ENCODE data around the gene ATP9A.

DNA sequence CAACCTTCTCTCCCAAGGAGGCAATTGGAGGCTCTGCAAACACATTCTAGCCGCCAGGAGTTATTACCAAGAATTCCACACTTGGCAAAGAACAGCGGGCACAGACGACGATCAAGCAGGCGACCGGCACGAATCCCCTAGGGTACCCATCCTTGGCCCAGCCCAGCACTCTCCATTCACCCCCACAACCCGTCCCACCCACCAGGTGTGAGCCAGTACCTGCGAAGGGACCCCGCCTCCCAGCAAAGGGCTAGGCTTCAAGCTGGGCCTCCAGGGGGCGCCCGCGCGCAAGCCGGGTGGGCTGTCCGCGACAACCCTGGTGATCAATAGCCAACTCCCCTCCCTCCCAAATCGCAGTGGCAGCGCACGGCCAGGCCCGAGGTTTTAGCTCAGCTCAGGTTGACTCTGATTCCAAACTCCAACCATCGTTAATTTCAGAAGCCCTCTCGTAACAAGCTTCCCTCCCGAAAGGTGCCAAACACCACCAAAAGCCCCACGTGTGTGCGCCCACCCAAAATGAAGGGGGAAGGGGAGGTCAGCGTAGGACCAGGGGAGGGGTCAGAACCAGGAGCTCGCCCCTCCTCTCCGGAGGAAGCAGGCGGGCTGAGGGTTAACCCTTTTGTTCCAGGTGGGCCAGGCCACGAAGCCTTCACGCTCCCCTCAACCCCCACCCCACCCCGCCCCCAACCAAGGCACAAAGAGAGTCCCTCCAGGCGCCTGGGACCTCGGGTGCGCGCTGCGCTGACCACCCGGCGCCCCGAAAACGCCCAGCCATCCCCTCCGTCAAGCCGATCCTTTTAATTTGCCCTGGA is 32.1 kb upstream of the ATP9A start:
- TF ChIP-seq, protein P1, sequence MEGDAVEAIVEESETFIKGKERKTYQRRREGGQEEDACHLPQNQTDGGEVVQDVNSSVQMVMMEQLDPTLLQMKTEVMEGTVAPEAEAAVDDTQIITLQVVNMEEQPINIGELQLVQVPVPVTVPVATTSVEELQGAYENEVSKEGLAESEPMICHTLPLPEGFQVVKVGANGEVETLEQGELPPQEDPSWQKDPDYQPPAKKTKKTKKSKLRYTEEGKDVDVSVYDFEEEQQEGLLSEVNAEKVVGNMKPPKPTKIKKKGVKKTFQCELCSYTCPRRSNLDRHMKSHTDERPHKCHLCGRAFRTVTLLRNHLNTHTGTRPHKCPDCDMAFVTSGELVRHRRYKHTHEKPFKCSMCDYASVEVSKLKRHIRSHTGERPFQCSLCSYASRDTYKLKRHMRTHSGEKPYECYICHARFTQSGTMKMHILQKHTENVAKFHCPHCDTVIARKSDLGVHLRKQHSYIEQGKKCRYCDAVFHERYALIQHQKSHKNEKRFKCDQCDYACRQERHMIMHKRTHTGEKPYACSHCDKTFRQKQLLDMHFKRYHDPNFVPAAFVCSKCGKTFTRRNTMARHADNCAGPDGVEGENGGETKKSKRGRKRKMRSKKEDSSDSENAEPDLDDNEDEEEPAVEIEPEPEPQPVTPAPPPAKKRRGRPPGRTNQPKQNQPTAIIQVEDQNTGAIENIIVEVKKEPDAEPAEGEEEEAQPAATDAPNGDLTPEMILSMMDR (IDR thresholded peaks at IDR 0.05 in 2 of 3, conservative IDR thresholded peaks at IDR 0.05 in 1 of 3; ENCODE audit: borderline replicate concordance in 1 of 3, insufficient read depth in 1 of 3, low read depth in 2 of 3, low read length in 2 of 3): peak; percentile 61 to 97 (median 95)
- TF ChIP-seq SP1 (IDR thresholded peaks at IDR 0.05; ENCODE audit: low read depth): no peak
- TF ChIP-seq EZH2 (IDR thresholded peaks at IDR 0.05): no peak
- no peak for TF ChIP-seq JUND (IDR thresholded peaks at IDR 0.05)

Data from HCT116 (cell line).